K562 (cell line): Measurements from ENCODE around the gene LIPT1. TPM values are rescaled to one million over a fixed set of nuclear protein-coding genes. Genes with fewer than 3 reads are reported as not detected.

Experiments used
- ATAC-seq: fragments of 200-7000 bp; cut with Tn5 transposase; 3 replicates; pipeline ENCODE4 v1.9.1; 2020; ENCODE audit warnings: moderate library complexity
- BruUV-seq: library from RNA; stranded (reverse); fragments of 400-500 nt; replicated peaks from 2 replicates; lab custom pipeline; 2021; lab: Mats Ljungman, UMichigan
- CTCF ChIA-PET: fragments of 300-600 bp; formaldehyde crosslinking; extraction: SDS; loops from one replicate; lab custom pipeline; 2021; ENCODE audit warnings: low intra/inter-chr PET ratio; lab: Yijun Ruan, JAX
- POLR2A ChIA-PET: fragments of 300-600, 350-650 bp; sonication (Branson Sonifier 250); formaldehyde crosslinking; extraction: SDS; loops from one replicate; lab custom pipeline; 2021; ENCODE audit warnings: antibody characterized with exemption, inconsistent platforms; lab: Yijun Ruan, JAX
- DNase-seq, 4 experiments: peaks; one replicate each; pipeline versions ENCODE4 v3.0.0 to v3.0.0-alpha.2; 2011 to 2018; ENCODE audit warnings: low spot score in 3 of 4, mixed read lengths in 3 of 4; ENCODE audit errors: extremely low read depth in 1 of 4
- FAIRE-seq: peaks from 2 replicates; lab custom pipeline; 2011; peaks lifted over from hg19 to GRCh38; lab: Jason Lieb, UNC
- H2AFZ ChIP-seq: 2 replicates; pipeline ENCODE4 v1.6.0; 2011; ENCODE audit warnings: low read depth, low read length, control low read depth, inconsistent platforms
- H3K27ac ChIP-seq: fragments of 200-600 bp; 3 replicates; pipeline ENCODE4 v1.8.0; 2011; ENCODE audit warnings: low read depth, mild to moderate bottlenecking, control low read depth, inconsistent platforms, low read length, moderate library complexity, mixed read lengths; ENCODE audit errors: extremely low read depth
- H3K27me3 ChIP-seq, 2 experiments: fragments of 300-600 bp in 1 of 2; 2 replicates in 1 of 2; 3 replicates in 1 of 2; pipeline versions ENCODE4 v1.6.0 to v1.8.0; 2011; ENCODE audit warnings: inconsistent platforms in 2 of 2, low read length in 2 of 2, mild to moderate bottlenecking in 1 of 2, mixed read lengths in 1 of 2, moderate library complexity in 1 of 2; ENCODE audit not compliant: control insufficient read depth in 2 of 2, insufficient read depth in 2 of 2
- H3K36me3 ChIP-seq: fragments of 300-600 bp; 3 replicates; pipeline ENCODE4 v1.8.0; 2011; ENCODE audit warnings: mild to moderate bottlenecking, low read length, inconsistent platforms; ENCODE audit not compliant: control insufficient read depth, insufficient read depth
- H3K4me1 ChIP-seq, 2 experiments: fragments of 200-600 bp in 1 of 2; replicated peaks in 1 of 2; 2 replicates in 1 of 2; 3 replicates in 1 of 2; pipeline versions ENCODE4 v1.5.1 to v1.8.0; 2011; ENCODE audit warnings: inconsistent platforms in 2 of 2, low read length in 2 of 2, mild to moderate bottlenecking in 1 of 2, mixed read lengths in 1 of 2, moderate library complexity in 1 of 2; ENCODE audit not compliant: control insufficient read depth in 2 of 2, insufficient read depth in 2 of 2
- H3K4me2 ChIP-seq: 2 replicates; pipeline ENCODE4 v1.6.1; 2011; ENCODE audit warnings: low read length, control low read depth, inconsistent platforms, mixed read lengths; ENCODE audit not compliant: insufficient read depth
- H3K4me3 ChIP-seq: fragments of 200-600 bp; sonication (generic), shearing (Covaris generic); 2 replicates; pipeline ENCODE4 v1.5.1; 2016; ENCODE audit warnings: control low read depth, inconsistent platforms
- H3K79me2 ChIP-seq: fragments of 200-600 bp; 3 replicates; pipeline ENCODE4 v1.8.0; 2011; ENCODE audit warnings: low read length, inconsistent platforms; ENCODE audit not compliant: control insufficient read depth, insufficient read depth
- H3K9ac ChIP-seq, 2 experiments: 2 replicates each; pipeline versions ENCODE4 v1.6.0 to v1.6.1; 2011; ENCODE audit warnings: low read depth in 2 of 2, low read length in 2 of 2, control low read depth in 1 of 2, inconsistent platforms in 1 of 2, mild to moderate bottlenecking in 1 of 2, mixed read lengths in 1 of 2; ENCODE audit not compliant: insufficient read depth in 1 of 2
- H3K9me1 ChIP-seq: one replicate; pipeline ENCODE4 v1.6.0; 2011; ENCODE audit warnings: inconsistent platforms, mild to moderate bottlenecking, low read length, moderate library complexity; ENCODE audit not compliant: control insufficient read depth, insufficient read depth
- H3K9me3 ChIP-seq: replicated peaks from 2 replicates; pipeline ENCODE4 v1.5.1; 2011; ENCODE audit warnings: low read depth, low read length, inconsistent platforms; ENCODE audit not compliant: control insufficient read depth, insufficient read depth
- H4K20me1 ChIP-seq: replicated peaks from 2 replicates; pipeline ENCODE4 v1.6.1; 2011; ENCODE audit warnings: low read length, inconsistent platforms, mixed read lengths; ENCODE audit not compliant: control insufficient read depth, insufficient read depth
- E2F8 ChIP-seq: fragments of 450-650 bp; IDR thresholded peaks from 2 replicates; pipeline ENCODE4 v1.7.1; 2018; ENCODE audit warnings: mild to moderate bottlenecking, low read depth; ENCODE audit not compliant: partially characterized antibody
- ELF1 ChIP-seq: fragments of 200-800 bp; sonication (Bioruptor generic); IDR thresholded peaks from 2 replicates; pipeline ENCODE4 v1.6.1; 2016; ENCODE audit warnings: missing genetic modification characterization, missing compliant biosample characterization
- ELK1 ChIP-seq: sonication (generic); formaldehyde crosslinking; IDR thresholded peaks from 2 replicates; pipeline ENCODE4 v1.8.1; 2022; ENCODE audit warnings: missing genetic modification reagents
- HMG20B ChIP-seq: fragments of 250-450 bp; sonication (Bioruptor Pico); IDR thresholded peaks from 2 replicates; pipeline ENCODE4 v1.5.0; 2021; ENCODE audit warnings: mild to moderate bottlenecking
- RBM15 ChIP-seq: fragments of 200-400 bp; formaldehyde crosslinking; IDR thresholded peaks from 2 replicates; pipeline ENCODE4 v1.6.1; 2018; ENCODE audit warnings: mild to moderate bottlenecking, low read length, moderate library complexity; ENCODE audit not compliant: insufficient read depth
- TCFL5 ChIP-seq: fragments of 250-450 bp; sonication (Bioruptor Pico); conservative IDR thresholded peaks from 2 replicates; pipeline ENCODE4 v1.6.1; 2021; ENCODE audit warnings: mild to moderate bottlenecking, moderate library complexity, matching md5 sums
- ZC3H11A ChIP-seq: IDR thresholded peaks from 2 replicates; pipeline ENCODE4 v1.6.1; 2012; ENCODE audit warnings: low read depth, low read length, improper control_type of control experiment
- ZKSCAN8 ChIP-seq: fragments of 200-800 bp; sonication (Bioruptor generic); IDR thresholded peaks from 2 replicates; pipeline ENCODE4 v1.6.1; 2016; ENCODE audit warnings: missing genetic modification characterization, missing compliant biosample characterization
- ZMIZ1 ChIP-seq, 2 experiments: fragments of 150-350 bp in 1 of 2; IDR thresholded peaks; 2 replicates each; pipeline ENCODE4 v1.6.1; 2012 to 2016; ENCODE audit warnings: low read depth in 2 of 2, low read length in 2 of 2, mild to moderate bottlenecking in 1 of 2, moderate library complexity in 1 of 2
- ZNF280B ChIP-seq: fragments of 250-450 bp; sonication (Bioruptor Pico); IDR thresholded peaks from 2 replicates; pipeline ENCODE4 v1.5.1; 2021; ENCODE audit warnings: mild to moderate bottlenecking
- ZNF764 ChIP-seq: fragments of 250-450 bp; sonication (Bioruptor Pico); IDR thresholded peaks from 2 replicates; pipeline ENCODE4 v1.4.0; 2020; ENCODE audit warnings: low read depth, mild to moderate bottlenecking, moderate library complexity
- WGBS: fragments of 100-300 bp; shearing (Covaris generic); methylation state at CpG from one replicate; pipeline ENCODE4 v1.1.6; 2016; ENCODE audit warnings: low coverage, mixed read lengths; ENCODE audit not compliant: insufficient coverage; ENCODE audit errors: missing lambda C conversion rate; 5-methylcytosine and 5-hydroxymethylcytosine counted together
- in situ Hi-C: fragments of 300-500 bp; cut with MboI; formaldehyde crosslinking; loops from 4 replicates; pipeline ENCODE4 v1.15.0; 2018; ENCODE audit warnings: inconsistent platforms, mixed read lengths
- intact Hi-C: fragments of 100-400 bp; cut with micrococcal nuclease; formaldehyde crosslinking; loops from 2 replicates; pipeline ENCODE4 v1.14.2; 2022
- polyA plus RNA-seq, 8 experiments: library from polyadenylated mRNA; depleted of rRNA in 4 of 8; stranded (reverse) in 5 of 8; unstranded in 3 of 8; fragments of >200 nt; fragmentation: Nextera tagmentation in 2 of 8; fragmentation: Illumina TruSeq in 1 of 8; extraction: Ambion mirVana in 2 of 8; extraction: Trizol in 1 of 8; gene quantifications; 2 replicates each; pipeline versions ENCODE4 v1.2.1 to v1.2.3, GENCODE V29; 2011 to 2014; ENCODE audit warnings: inconsistent platforms in 1 of 8, missing spikeins in 1 of 8
- total RNA-seq, 7 experiments: library from RNA; depleted of rRNA in 6 of 7; stranded (reverse); fragments of >200 nt in 6 of 7; fragmentation: Illumina TruSeq in 2 of 7; extraction: Trizol in 2 of 7; gene quantifications; 2 replicates each; pipeline versions ENCODE4 v1.2.1 to v1.2.3, GENCODE V29; 2011 to 2021; ENCODE audit warnings: low replicate concordance in 1 of 7
- TF ChIP-seq, protein P1 (sequence below): fragments of 250-450 bp; sonication (Bioruptor Pico); IDR thresholded peaks from 2 replicates; pipeline ENCODE4 v1.8.0; 2022; ENCODE audit warnings: moderate library complexity, mild to moderate bottlenecking, inconsistent platforms

The LIPT1 gene
- total and polyA plus RNA-seq, 9 of the 15 experiments (the other 6 are each of a cell fraction or from before 2014, with no cell fraction given): 6.4 to 18.3 (median 11.6) TPM

DNA sequence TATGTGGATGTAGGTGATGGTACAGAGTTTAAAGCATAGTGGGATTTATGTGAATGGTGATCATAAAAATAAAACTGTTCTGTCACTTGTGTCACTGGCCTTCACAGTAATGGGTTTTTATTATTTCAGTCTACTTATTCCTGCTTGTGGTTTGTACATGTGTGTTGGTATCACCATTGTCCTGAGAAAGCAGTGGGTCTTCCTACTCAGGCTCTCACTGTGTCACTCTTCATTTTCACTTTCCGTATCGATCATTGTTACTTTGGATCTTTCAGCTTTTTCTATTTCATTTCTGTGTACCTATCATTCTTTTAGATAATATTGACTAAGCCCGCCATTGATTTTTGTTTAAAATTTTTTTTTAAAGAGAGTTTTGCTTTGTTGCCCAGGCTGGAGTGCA, 33.6 kb downstream of the LIPT1 start:
- in situ Hi-C loops: no loop called here
- no peak overlapping the region for H3K4me2 ChIP-seq
- no peak for ATAC-seq
- H3K9me3 ChIP-seq: no peaks in the 10 kb centered on the region
- H3K36me3 ChIP-seq: peaks cover 81% of the 10 kb centered on the region
- no peak overlapping the region for H3K9ac ChIP-seq
- no peak for FAIRE-seq
- no peak overlapping the region for H3K4me3 ChIP-seq
- WGBS: 97% methylated on average over 3 of the region's 3 CpGs
- H2AFZ ChIP-seq: no peak overlapping the region
- CTCF ChIA-PET: no interaction called here
- peaks cover 0 to 3% of the 10 kb centered on the region in 2 experiments; a peak in 1 of 5 replicates for H3K4me1 ChIP-seq
- POLR2A ChIA-PET: no interaction called here
- no TSS peak for BruUV-seq
- H3K9me1 ChIP-seq: peaks cover 5% of the 10 kb centered on the region
- no peaks in the 10 kb centered on the region for H4K20me1 ChIP-seq
- DNase-seq: no peak
- intact Hi-C loops: no loop called here
- no peak overlapping the region for H3K27ac ChIP-seq
- peaks cover 69% of the 10 kb centered on the region for H3K79me2 ChIP-seq
- H3K27me3 ChIP-seq: no peaks in the 10 kb centered on the region
- no peak for TF ChIP-seq E2F8
- no peak for TF ChIP-seq ZNF764 (CRISPR knock-in tag)
- no peak for TF ChIP-seq RBM15
- TF ChIP-seq ELF1 (tag): no peak
- no peak for TF ChIP-seq TCFL5 (CRISPR knock-in tag)
- TF ChIP-seq, protein P1, sequence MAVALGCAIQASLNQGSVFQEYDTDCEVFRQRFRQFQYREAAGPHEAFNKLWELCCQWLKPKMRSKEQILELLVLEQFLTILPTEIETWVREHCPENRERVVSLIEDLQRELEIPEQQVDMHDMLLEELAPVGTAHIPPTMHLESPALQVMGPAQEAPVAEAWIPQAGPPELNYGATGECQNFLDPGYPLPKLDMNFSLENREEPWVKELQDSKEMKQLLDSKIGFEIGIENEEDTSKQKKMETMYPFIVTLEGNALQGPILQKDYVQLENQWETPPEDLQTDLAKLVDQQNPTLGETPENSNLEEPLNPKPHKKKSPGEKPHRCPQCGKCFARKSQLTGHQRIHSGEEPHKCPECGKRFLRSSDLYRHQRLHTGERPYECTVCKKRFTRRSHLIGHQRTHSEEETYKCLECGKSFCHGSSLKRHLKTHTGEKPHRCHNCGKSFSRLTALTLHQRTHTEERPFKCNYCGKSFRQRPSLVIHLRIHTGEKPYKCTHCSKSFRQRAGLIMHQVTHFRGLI (CRISPR knock-in tag): no peak
- TF ChIP-seq ZNF280B (CRISPR knock-in tag): no peak
- TF ChIP-seq ELK1: no peak
- TF ChIP-seq HMG20B (CRISPR knock-in tag): no peak
- no peak for TF ChIP-seq ZKSCAN8 (CRISPR knock-in tag)
- TF ChIP-seq ZC3H11A: no peak
- TF ChIP-seq ZMIZ1 (IDR thresholded peaks at IDR 0.05; ENCODE audit: low read depth in 2 of 2, low read length in 2 of 2): no peak
